GM12865 (cell line): Measurements from ENCODE around the gene GIN1.

Experiments
- DNase-seq: peaks from one replicate; pipeline ENCODE4 v3.0.0; 2010; ENCODE audit warnings: low read depth
- H3K4me3 ChIP-seq: 2 replicates; pipeline ENCODE4 v1.5.1; 2011; ENCODE audit warnings: mild to moderate bottlenecking, low read depth, low read length, control low read depth
- CTCF ChIP-seq: IDR thresholded peaks from 2 replicates; pipeline ENCODE4 v1.5.1; 2011; ENCODE audit warnings: low read length, control low read depth, low read depth, inconsistent platforms; ENCODE audit not compliant: insufficient read depth; ENCODE audit errors: missing control alignments

The GIN1 gene

GRCh38 chr5:103098993-103099392, 20.9 kb downstream of the GIN1 start:
- H3K4me3 ChIP-seq: no peak overlapping the region
- no peak for DNase-seq
- no peak for TF ChIP-seq CTCF

GRCh38 chr5:103094737-103095136, 25.2 kb downstream of the GIN1 start:
- H3K4me3 ChIP-seq: no peak overlapping the region
- TF ChIP-seq CTCF: no peak
- DNase-seq: no peak

GRCh38 chr5:103093727-103094126, 26.2 kb downstream of the GIN1 start:
- no peak overlapping the region for H3K4me3 ChIP-seq
- no peak for TF ChIP-seq CTCF
- no peak for DNase-seq

- no peak for TF ChIP-seq CTCF
- DNase-seq: no peak
These were observed 27.3 kb downstream of the GIN1 start for GRCh38 chr5:103092676-103093075.

GRCh38 chr5:103090791-103091190, 29.1 kb downstream of the GIN1 start:
- no peak for TF ChIP-seq CTCF
- no peak for DNase-seq
- no peak overlapping the region for H3K4me3 ChIP-seq

More at GRCh38 chr5:103092676-103093075, 27.3 kb downstream of the GIN1 start:
- no peak overlapping the region for H3K4me3 ChIP-seq

- TF ChIP-seq CTCF: no peak
- no peak overlapping the region for H3K4me3 ChIP-seq
- DNase-seq: no peak
These were observed 30.7 kb downstream of the GIN1 start for GRCh38 chr5:103089272-103089671.

GRCh38 chr5:103086547-103086946, 33.4 kb downstream of the GIN1 start:
- no peak for DNase-seq

More at GRCh38 chr5:103086547-103086946, 33.4 kb downstream of the GIN1 start:
- no peak for TF ChIP-seq CTCF
- no peak overlapping the region for H3K4me3 ChIP-seq
